ENCODE data around the gene DAPK2.
"Not testable (repeated sequence)": the region's sequence is repeated elsewhere in the genome, so short reads cannot be mapped to it uniquely, and the experiment has no call there.

DAPK2 gene

DNA sequence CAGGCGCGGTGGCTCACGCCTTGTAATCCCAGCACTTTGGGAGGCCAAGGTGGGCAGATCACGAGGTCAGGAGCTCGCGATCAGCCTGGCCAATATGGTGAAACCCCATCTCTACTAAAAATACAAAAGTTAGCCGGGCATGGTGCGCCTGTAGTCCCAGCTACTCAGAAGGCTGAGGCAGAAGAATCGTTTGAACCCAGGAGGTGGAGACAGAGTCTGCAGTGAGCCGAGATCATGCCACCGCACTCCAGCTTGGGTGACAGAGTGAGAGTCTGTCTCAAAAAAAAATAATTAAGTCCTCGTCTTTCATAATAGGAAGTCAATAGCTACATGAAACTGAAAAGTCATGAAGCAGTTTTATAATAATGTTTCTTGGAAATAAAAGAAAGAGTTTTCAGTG, 7.4 kb upstream of the DAPK2 start:
- not testable (repeated sequence) for DNase-seq (ENCODE audit: low read depth)

DNA sequence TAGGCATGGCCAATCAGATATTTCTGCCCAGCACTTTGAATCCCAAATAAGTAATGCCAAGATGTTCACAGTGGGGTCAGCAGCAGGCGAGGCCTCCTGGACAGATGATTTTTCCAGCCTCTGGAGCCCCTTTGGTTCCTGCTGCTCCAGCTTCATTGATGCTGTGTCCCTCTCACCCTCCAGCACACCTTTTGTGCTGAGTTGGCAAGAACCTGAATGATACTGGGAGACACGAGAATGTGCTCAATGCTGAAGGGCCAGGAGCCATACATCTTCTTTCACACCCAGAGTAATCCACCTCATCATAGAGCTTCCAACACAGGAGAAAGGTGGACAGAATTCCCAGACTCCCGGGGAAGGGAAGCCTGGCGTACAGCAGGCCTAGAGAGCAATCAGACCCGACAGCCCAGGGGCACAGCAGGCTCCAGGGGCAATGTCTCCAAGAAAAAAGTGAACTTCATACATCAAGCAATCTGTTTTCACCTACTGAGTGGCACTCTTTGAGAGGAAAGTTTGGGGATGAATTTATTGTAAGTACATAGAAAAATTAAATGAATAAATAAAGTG, 6.7 kb upstream of the DAPK2 start:
- no peak for DNase-seq (ENCODE audit: low read depth)

DNA sequence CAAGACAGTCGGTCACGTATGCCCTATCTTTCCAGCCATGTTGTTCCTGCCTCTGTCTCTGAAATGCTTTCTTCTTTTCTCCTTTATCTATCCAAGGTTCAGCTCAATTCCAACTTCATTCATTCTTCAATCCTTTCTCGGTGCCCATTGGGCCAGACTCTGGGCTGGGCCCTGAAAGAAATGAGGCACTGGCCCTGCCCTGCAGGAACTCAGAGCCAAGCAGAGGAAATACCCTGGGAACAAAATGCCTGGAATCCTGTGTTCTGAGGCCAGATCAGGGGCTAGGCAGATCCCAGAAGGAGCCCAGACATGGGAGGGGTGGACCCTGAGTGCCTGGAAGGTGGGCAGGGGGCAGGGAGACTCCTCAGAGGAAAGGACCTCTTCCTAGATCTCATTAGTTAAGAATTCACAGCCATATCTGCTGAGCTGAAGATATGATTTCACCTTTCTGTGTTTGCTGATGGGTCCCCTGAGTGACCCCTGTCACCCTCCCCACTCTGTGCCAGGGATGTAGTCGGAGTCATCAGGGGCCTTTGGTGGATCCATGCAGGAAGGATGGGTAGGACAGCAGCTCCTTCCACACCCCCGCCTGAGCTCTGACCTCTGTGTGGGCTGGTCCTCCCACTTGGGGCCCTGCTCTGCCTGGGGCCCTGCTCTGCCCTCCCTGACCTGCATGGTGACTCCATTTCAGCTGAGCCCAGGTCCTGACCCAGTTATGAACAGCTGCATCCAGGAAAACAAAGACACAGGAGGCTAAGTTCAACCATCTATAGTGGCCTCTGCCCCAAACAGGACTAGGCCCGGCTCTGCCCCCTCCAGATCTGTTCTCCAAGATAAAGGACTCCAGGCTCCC, 5.3 kb upstream of the DAPK2 start:
- no peak for DNase-seq (ENCODE audit: low read depth)

DNA sequence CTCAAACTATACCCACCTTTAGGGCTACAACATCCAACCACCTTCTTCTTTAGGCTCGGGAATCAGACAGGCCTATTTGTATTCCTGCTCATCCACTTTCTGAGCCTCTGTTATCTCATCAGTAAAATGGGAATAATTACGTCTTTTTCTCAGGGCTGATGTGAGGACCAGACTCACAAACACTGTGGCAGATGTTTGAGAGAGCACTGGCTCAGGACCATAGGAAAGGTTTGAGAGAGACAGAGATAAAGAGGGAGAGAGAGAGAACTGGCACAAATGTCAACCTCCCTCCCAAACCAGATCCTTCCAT, 4.8 kb upstream of the DAPK2 start:
- DNase-seq (ENCODE audit: low read depth) = no peak

DNA sequence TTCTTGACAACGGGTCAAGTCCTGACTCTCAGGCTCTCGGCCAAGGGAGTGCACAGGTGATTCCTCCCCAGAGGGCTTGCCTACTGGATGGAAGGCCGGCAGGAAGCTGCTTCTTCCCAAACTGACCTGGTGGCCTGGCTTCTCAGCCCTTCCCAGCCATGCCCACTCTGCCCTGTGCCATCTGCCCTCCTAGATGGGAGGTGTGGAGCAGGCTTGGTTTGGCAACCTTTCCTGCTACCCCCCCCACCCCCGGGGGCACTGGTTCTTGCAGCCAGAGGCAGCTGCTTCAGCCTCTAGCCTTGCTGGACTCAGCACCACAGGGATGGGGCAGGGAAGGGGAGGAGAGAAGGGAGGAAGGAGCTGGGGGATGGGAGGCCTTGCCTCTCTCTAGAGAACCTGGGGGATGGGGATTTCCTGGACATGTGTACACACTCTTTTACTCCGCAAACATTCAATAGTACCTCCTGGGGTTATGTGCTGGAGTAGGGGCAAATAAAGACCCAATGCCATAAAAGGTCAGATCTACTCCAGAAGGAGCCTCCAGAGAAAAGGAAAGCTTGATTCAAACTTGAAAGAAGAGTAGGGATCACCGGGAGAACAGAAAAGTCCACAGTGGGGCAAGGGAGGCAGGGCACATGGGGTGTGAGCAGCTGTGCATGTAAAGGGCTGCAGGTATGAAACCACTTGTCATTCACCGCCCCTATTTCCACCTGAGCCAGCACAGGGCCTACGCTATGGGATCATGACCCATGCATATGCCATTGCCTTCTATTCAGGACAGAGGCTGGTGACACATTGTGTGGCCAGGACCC, 4.2 kb upstream of the DAPK2 start:
- DNase-seq (ENCODE audit: low read depth) = no peak

DNA sequence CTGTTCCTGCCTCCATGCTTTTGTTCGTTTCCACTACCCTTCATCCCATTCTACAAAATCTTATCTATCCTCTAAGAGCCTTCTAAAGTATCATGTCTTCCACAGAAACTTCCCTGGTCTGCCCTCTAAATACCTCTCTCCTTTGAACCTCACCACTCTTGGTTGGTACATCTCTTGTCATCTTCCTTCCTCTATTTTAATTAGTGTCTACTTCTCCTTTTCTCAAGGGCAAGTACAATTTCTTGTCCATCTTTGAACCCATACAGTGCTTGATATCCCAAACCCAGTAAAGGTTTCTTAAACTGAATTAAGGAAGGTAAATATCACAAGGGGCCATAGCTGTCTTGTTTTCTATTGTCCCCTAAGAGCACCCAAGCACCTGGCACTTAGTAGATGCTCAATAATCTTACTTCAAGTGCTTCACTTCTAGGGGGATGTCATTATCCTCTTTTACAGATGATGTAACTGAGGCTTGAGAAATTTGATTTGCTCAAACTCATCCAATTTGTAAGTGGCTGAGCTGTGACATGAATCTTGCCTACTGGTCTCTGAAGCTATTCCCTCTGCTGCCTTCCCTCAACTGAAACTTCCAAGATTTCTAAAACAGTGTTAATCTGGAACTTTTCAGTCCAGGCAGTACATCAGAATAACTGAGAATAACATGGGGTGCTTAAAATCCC, 2.6 kb upstream of the DAPK2 start:
- no peak for DNase-seq (ENCODE audit: low read depth)

DNA sequence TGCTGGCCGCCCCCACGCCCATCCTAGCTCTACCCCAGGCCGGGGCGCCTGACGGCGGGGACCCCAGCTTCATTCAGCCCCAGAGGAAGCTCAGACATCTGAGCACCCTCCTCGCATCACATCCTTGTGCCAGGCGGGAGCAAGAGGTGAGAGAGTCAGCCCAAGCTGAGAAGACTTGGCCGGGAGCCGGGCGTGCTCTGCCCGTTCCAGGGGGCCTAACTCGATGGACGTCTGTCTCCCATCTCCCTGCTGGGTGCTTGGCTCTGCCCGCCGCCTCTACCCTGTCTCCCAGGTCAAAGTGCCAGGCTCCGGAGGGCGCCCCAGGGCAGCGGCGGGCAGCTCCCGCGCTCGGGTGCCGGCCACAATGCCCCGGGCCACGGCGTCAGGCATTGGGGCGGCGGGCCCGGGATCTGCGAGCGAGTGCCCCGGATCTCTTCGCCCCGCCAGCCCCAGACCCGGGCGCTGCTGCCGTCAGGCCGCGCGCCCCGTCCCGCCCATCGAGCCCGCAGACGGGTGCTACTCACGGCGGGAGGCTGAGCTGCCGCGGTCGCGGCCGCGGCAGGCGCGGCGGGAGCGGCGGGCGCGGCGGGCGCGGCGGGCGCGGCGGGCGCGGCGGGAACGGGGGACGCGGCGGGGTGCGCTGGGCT, 388 bp downstream of the DAPK2 start:
- DNase-seq (ENCODE audit: low read depth) = peak; percentile 13

DNA sequence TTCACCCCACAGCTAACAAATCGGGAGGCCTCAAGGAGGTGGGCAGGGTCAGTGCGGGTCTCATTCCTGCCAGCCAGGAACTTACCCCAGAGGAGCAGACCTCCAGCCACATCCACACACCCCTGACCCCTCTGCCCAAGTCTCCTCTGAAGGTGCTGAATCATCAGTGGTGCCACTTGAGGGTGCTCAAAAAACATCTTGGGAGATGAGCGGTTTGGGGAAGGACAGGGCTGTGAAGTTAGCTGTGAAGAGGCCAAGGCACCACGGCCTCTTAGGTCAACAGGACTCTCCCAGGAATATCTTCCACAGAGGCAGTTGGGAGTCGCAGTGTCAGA, 1.2 kb downstream of the DAPK2 start:
- DNase-seq (ENCODE audit: low read depth) = no peak

DNA sequence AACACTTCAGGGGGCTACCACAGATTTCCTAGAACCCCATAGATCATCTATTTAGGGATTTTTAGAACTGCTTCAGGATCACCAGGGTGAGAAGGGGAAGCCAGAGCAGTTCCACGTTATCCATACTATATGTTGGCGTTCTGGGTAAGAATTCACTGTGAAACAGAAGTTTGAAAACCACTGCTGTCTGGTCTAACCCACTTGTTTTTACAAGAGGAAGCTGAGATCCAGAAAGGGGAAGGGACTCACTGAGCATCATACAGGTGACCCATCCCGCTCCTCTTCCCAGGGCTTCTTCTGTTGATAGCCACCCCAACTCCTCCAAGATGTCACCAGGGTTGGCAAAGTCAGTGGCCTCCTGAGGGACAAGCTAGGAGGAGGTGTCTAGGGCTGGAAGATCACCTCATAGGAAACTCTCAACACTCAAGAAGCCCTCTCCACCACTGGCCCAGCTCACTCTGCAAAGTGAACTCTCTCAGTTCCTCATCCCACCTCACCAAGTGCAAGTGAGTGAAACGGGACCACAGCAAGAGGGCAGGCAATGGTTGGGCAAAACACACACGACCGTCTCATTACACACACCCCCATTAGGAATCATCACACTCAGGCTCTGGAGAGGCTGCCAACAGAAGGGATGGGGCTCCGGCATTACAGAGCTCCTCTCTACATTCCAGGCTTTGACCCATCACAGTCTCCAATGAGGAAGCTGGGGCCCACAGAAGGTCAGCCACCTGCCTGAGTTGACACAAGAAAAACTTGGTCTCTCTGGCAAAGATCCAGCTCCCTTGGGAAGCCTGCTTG, 1.8 kb downstream of the DAPK2 start:
- no peak for DNase-seq (ENCODE audit: low read depth)

DNA sequence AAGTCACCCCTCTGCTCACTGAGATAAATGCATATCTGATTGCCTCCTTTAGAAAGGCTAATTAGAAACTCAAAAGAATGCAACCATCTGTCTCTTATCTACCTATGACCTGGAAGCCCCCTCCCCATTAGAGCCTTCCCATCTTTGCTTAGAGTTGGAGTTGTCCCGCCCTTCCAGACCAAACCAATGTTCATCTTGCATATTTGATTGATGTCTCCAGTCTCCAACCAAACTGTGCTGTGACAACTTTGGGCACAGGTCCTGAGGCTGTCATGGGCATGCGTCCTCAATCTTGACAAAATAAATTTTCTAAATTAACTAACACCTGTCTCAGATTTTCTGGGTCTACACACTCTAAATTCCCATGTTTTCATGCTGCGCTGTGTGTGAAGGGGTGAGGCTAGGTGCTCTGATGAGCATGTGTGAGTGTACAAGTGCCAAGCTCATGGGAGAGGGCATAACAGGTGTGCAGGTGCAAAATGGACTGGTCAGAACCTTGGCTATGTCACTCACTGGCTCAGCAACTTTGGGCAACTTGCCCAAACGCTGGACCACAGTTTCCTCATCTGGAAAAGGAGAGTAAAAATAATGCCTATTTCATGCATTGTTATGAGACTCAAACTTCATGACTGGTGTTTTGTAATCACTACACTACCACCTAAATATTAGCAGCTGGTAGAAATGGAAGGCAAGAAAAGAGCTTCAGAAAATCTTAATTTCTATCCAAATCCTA, 7.2 kb downstream of the DAPK2 start:
- DNase-seq (ENCODE audit: low read depth) = no peak

DNA sequence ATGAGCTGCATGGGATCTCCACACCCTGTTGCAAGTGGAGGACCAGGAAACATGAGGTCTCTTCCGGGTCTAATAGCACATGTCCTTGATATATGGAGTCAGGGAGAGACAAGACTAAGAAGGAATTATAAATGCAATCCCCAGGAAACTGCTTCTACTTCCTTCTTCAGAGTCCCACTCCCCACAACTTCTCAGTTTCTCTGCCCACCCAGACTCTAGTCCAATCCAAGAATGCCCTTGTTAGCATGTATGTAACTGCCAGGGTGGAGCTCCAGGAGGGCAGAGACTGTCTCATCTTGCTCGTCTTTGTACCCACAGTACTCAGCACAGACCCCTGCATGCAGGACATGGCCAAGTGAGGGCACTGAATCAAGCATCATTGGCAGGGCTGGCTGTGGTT, 8.3 kb downstream of the DAPK2 start:
- DNase-seq (ENCODE audit: low read depth) = no peak

DNA sequence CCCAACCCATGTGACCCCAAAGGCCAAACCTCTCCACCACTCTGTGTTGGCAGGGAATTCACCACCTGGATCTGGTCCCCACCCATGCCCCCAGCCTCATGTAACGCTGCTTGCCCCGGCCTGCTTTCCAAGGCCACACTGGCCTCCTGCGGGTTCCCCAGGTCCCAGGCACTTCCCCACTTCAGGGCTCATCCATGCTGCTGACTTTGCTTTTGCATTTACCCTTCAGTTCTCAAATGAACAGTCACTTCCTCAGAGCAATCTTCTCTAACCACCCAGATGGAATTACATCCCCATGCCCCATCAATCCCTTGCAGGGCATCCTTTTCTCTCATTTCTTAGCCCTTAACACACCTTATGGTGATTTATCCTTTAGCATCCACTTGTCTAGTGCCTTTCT, 9.2 kb downstream of the DAPK2 start:
- no peak for DNase-seq (ENCODE audit: low read depth)

DNA sequence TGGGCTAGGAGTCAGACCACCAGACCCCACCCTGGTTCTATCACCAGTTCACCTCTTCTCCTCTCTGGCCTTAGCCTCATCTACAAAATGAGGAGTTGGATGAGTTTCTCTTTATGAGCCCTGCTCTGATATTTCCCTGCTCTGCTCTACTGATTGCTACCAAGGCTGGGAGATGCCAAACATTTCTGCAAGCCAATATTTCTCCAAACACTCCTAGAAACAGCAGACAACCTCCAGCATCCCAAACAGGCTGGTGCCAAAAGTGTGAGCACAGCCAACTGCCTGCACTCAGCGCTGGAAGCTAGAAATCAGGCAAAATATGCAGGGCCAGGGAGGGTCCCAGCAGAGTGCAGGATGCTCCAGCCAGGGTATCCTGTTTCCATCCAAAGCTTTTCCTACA, 10.8 kb downstream of the DAPK2 start:
- DNase-seq (ENCODE audit: low read depth) = no peak

DNA sequence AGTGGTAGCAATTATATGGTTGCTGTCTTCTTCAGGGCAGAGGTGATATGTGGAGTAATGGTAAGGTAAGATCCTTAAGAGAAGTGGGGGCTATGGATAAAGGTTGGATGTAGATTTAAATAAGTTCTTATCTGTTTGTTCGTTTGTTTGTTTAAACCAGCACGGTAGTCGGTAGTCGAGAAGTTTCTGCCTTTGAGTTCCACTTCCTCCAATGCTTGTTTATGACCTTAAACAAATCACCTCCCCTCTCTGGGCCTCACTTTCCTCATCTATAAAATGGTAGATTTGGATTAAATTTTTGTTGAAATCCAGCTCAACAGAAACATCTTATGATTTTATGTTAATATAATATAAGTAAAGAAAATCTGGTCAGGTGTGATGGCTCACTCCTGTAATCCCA, 11.8 kb downstream of the DAPK2 start:
- no peak for DNase-seq (ENCODE audit: low read depth)

DNA sequence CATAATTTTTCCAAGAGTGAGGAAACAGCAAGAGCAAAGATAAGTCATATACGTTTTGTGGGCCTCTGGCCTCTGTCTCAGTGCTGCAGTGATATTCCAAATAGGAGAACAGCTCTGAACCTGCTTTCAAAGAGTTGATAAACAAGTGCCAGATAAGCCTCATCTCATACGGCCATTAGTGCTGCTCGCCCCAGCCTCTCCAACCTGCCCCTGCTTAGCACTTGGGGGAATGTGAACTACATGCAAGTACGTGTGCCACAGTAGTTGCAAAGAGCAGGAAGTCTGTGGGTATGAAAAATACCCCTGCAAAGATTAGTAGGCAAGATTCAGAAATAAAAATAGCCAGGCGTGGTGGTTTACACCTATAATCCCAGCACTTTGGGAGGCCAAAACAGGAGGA, 14.0 kb downstream of the DAPK2 start:
- DNase-seq (ENCODE audit: low read depth) = no peak

DNA sequence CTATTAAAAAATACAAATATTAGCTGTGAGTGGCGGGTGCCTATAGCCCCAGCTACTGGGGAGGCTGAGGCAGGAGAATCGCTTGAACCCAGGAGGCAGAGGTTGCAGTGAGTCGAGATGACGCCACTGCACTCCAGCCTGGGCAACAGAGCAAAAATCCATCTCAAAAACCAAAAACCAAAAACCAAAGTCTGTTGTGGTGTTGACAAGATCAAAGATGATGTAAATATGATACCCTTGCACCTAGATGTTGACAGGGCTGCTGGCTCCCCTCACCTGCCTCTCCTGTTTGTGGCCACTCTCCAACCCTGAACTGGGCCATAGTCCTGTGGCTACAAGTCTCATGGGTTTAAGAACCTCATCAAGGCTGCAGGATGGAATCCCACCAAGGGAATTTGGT, 16.2 kb downstream of the DAPK2 start:
- no peak for DNase-seq (ENCODE audit: low read depth)

DNA sequence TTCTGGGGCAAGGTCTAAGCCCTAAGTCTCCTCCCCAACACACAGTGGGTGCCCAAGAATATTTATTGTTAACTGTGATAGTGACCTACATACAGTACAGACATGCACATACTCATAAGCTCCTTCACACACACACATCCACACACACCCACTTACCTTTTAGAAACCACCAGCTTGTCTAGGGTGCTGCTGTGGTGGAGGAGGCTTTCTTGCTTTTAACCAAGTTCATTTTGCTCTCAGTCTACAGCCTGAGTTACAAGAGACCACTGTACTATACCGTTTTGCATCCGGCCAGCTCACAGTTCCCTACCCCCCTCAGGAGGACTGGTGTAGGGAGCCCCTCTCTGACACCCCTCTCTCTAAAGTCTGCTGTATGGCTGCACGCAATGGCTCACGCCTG, 16.7 kb downstream of the DAPK2 start:
- no peak for DNase-seq (ENCODE audit: low read depth)

DNA sequence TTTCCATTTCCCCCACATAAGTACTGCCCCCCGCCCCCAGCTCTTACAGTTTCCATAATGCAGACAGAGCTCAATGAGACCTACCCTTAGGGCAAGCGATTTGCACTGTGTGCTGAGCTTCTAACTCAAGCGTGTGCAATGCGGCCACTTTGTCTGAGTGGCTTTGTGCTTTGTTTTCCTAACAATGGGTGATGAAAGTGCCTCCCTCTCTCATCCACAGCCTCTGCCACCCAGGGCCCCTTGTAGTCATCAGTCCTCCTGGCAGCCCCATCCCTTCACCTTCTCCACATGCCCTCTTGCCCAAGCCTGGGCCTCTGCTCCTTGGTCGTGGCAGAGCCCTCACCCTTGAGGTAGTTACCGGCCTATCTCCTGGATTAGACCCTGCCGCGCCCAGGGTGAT, 17.2 kb downstream of the DAPK2 start:
- no peak for DNase-seq (ENCODE audit: low read depth)

DNA sequence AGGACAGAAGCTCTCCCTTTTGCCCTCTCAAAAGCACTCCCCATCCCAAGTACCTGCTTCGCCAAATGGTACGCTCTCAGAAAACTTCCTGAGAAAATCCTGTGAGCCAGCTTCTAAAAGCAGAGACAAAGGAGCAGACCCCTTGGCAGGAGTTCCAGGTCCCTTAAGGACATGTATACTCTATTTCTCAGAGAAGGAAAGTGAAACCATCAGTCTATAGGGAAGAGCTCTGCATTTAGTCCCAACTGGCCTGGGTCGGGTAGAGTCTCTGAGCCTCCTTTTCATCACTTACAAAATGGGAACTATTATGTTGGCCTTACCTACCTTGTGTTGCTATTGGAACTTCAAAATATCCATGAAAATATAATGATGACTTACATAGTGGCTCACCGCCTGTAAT, 19.7 kb downstream of the DAPK2 start:
- no peak for DNase-seq (ENCODE audit: low read depth)

DNA sequence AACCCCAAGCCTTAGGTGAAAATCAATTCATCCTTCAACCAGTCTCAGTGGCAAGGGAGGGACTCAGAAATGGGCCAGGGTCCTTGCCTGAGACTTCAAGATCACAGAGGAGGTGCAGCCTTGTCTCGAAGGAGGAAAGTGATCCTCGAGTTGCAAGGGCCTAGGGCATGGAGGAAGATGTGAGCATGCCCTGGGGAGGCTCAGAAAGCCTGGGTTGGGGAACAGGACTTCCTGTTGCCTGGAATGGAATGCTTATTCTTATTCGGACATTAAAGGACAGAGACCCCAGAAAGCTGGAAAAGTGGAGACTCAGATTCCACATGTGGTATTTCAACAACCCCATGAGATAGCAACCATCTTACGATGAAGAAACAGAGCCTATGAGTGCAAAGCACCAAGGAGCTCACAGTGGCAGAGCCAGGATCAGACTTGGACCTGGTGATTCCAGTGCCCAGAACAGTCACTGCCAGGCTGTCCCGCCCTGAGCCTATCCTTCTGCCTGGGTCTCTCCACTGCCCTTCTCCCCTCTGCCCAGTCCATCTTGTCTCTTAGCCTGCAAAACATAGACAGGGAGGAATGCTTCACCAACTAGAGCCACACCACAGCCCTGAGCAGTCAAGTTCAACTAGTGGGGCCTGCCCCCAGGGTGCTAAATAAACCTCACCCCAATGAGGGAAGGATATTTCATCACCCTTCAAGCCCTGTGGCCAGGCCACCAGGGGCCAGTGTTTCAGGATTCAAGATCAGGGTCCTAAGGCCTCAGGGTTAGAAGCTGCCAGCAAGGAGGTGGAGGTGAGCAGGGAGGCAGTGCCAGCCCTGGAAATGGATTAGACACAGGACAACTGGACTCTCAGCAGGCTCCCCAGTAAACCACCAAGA, 21.9 kb downstream of the DAPK2 start:
- no peak for DNase-seq (ENCODE audit: low read depth)
